ENCODE data around the gene ENOX2.

The ENOX2 gene

DNA sequence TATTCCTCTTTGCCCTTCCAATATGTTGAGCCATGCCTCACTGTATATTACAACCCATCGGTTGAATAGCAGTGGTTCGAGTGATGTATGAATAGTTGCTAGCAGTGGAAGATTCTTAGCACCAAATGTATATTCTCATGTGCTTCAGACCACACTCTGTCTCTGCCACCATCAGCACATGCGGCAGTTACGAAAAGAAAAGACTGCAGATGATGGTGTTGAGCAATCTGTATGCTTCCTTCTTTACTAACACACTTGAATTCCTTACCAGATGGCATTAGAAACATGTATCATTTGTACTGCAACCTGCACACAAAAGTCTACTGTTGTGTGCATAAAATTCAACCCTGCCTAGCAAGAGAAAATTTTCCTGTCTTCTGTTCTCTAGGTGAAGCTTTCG is 214.6 kb downstream of the ENOX2 start:
- no peak for DNase-seq

DNA sequence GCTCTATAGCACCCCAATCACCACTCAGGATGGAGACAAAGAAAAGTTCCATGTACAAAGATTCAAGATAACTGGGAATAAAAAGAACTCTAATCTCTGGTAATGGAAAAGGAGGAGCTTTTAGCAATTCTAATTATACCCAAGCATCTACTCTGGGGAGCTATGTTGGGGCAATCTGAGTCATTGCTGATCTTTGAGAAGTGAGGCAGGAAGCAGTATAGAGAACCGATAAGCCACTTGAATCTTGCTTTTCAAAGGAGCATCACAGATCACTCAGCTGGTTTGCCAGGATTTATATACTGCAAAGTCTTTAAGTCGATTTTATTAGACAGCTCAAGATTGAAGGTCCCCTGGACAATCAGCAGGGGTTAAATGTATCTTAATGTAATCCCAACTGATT is 220.0 kb downstream of the ENOX2 start:
- DNase-seq, result no peak

- DNase-seq, result no peak
These were observed 222.6 kb downstream of the ENOX2 start for GRCh38 chrX:130680164-130681035.

- DNase-seq, result peak; percentile 0
These were observed 226.1 kb downstream of the ENOX2 start for GRCh38 chrX:130676861-130677260.

DNA sequence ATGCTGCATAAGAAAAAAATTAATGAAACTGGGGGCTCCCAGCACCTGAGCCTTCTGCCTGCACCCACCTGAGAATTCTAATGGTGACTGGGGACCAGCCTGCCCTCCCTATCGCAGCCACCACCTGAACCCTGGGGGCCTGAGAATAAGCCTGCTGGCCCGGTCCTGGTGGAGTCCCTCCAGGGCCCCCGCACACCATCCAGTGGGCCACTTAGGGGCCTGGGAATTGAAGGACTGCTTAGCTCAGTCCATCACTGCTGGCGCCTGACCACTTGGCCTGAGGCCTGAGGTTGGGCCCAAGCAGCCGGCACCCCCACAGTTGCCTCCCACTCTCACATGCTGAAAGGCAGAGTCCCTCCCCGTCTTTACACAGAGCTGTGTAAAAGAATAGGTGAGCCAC is 230.8 kb downstream of the ENOX2 start:
- no peak for DNase-seq

GRCh38 chrX:130669233-130669632 is 233.8 kb downstream of the ENOX2 start:
- DNase-seq, result no peak

GRCh38 chrX:130665263-130665662 is 237.7 kb downstream of the ENOX2 start:
- DNase-seq, result no peak

DNA sequence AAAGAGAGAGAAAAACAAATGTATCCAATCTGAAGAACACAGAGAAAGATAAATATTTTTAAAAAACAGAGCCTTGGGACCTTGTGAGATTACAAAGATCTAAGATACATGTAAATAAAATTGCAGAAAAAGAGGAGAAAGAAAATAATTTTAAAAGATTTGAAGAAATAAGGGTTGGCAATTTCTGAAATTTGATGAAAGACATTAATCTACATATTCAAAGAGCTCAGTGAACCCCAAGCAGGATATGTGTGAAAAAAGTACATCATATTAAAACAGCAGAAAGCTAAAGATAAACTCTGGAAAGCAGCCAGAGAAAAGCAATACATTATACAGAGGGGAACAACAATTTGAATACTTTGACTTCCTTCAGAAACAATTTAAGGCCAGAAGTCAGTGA is 244.7 kb downstream of the ENOX2 start:
- no peak for DNase-seq

DNA sequence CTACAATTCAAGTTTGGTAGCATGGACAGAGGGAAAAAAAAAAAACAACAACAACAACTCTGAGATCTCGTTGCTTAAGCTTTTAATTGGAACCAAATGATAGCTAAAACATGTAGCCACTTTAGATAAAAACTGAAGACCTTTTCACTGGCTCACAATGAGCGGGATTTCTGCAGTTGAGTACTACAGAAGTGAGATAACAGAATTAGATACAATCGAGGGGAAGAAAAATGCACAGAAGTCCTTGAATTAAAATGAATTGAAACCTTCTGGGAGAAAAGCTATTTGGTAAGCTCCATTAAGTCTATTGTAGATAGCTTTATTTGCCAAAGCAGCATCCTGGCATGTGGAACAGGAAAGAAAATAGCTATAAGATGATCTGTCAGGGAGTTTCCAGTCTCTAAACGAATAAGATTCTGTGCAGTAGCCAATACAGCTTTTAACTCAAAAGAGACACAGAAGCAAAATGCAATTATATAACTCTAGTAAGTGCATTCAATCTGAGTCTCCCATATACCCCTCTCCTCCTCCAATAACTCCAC is 248.5 kb downstream of the ENOX2 start:
- no peak for DNase-seq

DNA sequence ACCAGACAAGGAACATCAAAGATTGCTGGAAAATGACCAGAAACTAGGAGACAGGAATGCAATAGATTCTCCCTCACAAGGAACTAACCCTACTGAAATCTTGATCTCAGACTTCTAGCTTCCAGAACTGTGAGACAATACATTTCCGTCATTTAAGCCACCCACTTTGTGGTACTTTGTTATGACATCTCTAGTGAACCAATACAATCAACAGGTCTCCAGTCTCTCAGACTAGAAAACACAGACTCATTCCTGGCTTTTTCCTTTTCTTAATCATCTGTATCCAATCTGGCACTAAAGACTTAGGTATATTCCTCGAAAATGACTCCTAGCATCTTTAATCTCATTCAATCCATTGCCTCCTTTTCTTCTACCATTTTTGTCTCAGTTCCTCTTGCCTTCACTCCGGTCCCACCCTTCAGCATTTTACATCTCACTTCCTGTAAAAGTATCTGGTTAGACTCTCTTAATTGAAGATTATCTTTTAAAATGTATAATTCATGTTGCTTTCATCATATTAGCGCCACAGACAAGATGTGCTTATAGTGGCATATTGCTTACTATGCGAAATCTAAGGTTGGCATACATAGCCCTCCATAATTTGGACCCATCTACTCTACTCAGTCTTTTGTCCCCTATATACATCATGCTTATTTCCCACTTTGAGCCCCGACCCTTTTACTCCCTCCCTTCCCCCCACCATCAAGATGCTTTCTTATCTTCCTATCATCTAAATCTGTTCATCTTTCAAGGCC is 250.0 kb downstream of the ENOX2 start:
- no peak for DNase-seq

GRCh38 chrX:130649738-130650137 is 253.3 kb downstream of the ENOX2 start:
- no peak for DNase-seq

DNA sequence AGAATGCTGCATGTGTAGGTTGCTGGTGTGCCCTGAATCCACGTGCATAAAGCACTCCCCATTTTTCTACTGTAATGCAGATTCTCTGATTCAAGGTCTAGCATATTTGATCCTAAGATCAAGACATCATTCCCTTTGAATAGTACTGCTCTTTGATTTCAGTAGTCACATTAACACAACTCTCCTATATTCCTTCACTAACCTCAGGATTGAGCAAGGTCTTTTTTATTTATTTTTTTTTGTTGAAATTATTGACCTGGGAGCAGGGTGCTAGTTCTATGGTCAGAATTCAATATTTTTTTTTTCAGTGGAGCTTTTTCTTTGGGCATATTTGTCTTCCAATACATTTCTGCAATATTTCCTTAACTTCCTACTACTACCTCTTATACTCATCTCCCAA is 255.5 kb downstream of the ENOX2 start:
- no peak for DNase-seq

GRCh38 chrX:130645955-130646583 is 256.9 kb downstream of the ENOX2 start:
- no peak for DNase-seq

DNA sequence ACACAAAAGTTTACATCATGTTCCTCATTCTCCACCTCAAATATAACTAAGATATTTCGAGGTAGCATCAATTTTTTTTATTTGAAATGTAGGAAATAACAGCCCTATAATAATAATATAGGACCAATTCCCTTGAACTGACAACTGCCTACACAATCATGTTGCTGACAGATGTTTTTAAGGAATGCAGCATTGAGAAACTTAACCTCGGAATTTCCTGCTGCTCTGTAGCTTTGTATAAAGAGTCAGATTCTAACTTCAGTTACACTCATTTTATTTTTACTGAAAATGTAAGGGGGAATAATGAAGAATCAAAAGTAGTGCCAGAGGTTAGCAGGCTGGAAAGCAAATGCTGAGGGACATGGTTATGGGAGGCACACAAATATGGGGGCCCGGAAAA is 265.4 kb downstream of the ENOX2 start:
- no peak for DNase-seq

GRCh38 chrX:130636277-130636676 is 266.7 kb downstream of the ENOX2 start:
- DNase-seq, result no peak

GRCh38 chrX:130631011-130631410 is 272.0 kb downstream of the ENOX2 start:
- DNase-seq, result no peak

GRCh38 chrX:130628516-130628915 is 274.5 kb downstream of the ENOX2 start:
- no peak for DNase-seq

- DNase-seq, result no peak
These were observed 276.5 kb downstream of the ENOX2 start for GRCh38 chrX:130626521-130626920.

GRCh38 chrX:130625386-130625785 is 277.6 kb downstream of the ENOX2 start:
- DNase-seq, result no peak

GRCh38 chrX:130623518-130623917 is 279.5 kb downstream of the ENOX2 start:
- DNase-seq, result no peak

DNA sequence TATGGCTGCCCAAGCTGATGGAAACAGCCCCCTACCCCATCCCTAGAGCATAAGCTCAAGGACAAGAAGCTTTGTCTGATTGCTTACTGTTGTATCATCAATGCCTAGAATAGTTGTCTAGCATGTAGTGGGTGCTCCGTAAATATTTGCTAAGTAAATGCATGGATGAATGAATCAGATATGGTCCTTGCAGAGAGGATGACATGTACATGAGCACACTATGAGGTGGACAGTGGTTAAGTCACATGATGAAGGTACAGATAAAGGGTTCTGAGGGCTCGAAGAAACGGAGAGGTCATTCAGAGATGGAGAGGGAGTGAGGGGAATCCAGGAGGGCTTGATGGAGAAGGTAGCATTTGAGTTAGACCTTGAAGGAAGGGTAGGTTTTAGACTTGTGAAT is 287.1 kb downstream of the ENOX2 start:
- no peak for DNase-seq

GRCh38 chrX:130607431-130607830 is 295.6 kb downstream of the ENOX2 start:
- no peak for DNase-seq

GRCh38 chrX:130606425-130606824 is 296.6 kb downstream of the ENOX2 start:
- no peak for DNase-seq

DNA sequence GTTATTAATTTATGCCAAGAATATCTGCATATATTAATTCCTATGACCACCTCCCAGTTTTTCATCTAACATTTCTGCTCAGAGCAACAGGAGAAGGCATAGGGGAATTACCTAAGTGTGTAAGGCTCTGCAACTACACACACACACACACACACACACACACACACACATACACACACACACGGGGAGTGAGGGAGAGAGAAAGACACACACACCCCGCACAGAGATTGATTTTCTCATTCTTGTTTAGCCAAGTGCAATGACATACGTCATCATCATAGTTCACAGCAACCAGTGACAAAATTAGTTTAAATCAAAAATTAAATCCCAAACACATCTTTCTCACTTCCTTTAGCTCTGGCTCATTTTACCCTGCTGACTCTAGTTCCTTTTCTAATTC is 298.1 kb downstream of the ENOX2 start:
- DNase-seq, result no peak

Data from COR-L47 (cell line).